Measurements from ENCODE around the gene ZNF415.
"Not testable (repeated sequence)": the region's sequence is repeated elsewhere in the genome, so short reads cannot be mapped to it uniquely, and the experiment has no call there.

The ZNF415 gene

GRCh38 chr19:53132141-53132991, at the start of gene ZNF415:
Gene ZNF415, minus strand, starts transcription at chr19:53132910. Its CDS starts 10,234 bp downstream, at chr19:53122676.
- DNase-seq, result peak; percentile 89

GRCh38 chr19:53182202-53182601, 49.5 kb upstream of the ZNF415 start:
- no peak for DNase-seq

GRCh38 chr19:53177986-53178385, 45.3 kb upstream of the ZNF415 start:
- no peak for DNase-seq

- DNase-seq, result no peak
These were observed 40.2 kb upstream of the ZNF415 start for GRCh38 chr19:53172889-53173288.

GRCh38 chr19:53165691-53166091, 33.0 kb upstream of the ZNF415 start:
- no peak for DNase-seq

- no peak for DNase-seq
These were observed 28.4 kb upstream of the ZNF415 start for GRCh38 chr19:53161123-53161522.

GRCh38 chr19:53160350-53160749, 27.6 kb upstream of the ZNF415 start:
- no peak for DNase-seq

- peak; percentile 69 for DNase-seq
These were observed 25.5 kb upstream of the ZNF415 start for GRCh38 chr19:53158119-53158656.

GRCh38 chr19:53157626-53158025, 24.9 kb upstream of the ZNF415 start:
- DNase-seq, result peak; percentile 61

- DNase-seq, result no peak
These were observed 24.1 kb upstream of the ZNF415 start for GRCh38 chr19:53156850-53157249.

- no peak for DNase-seq
These were observed 14.9 kb upstream of the ZNF415 start for GRCh38 chr19:53147645-53148044.

GRCh38 chr19:53140351-53140750, 7.6 kb upstream of the ZNF415 start:
- DNase-seq, result no peak

- no peak for DNase-seq
These were observed 3.7 kb upstream of the ZNF415 start for GRCh38 chr19:53136432-53136831.

GRCh38 chr19:53131727-53132126, 983 bp downstream of the ZNF415 start:
- no peak for DNase-seq

GRCh38 chr19:53131085-53131590, 1.6 kb downstream of the ZNF415 start:
- DNase-seq, result no peak

- no peak for DNase-seq
These were observed 2.2 kb downstream of the ZNF415 start for GRCh38 chr19:53130506-53130905.

GRCh38 chr19:53126733-53127526, 5.8 kb downstream of the ZNF415 start:
- not testable (repeated sequence) for DNase-seq

- no peak for DNase-seq
These were observed 9.3 kb downstream of the ZNF415 start for GRCh38 chr19:53123400-53123799.

- DNase-seq, result no peak
These were observed 20.4 kb downstream of the ZNF415 start for GRCh38 chr19:53112286-53112685.

GRCh38 chr19:53109527-53109926, 23.2 kb downstream of the ZNF415 start:
- DNase-seq, result no peak

GRCh38 chr19:53103234-53104203, 29.2 kb downstream of the ZNF415 start, which contains the start of gene ZNF160:
Gene ZNF160, minus strand, starts transcription at chr19:53103422. Its CDS starts 17,146 bp downstream, at chr19:53086276.
- DNase-seq, result peak; percentile 99

- DNase-seq, result peak; percentile 62
These were observed 29.9 kb downstream of the ZNF415 start for GRCh38 chr19:53102756-53103233.

Measured in islet precursor cell (in vitro differentiated cells).